Lower leg skin (tissue), 3 donors: ENCODE measurements around the gene UACA.

Experiments
- POLR2A ChIP-seq, 2 donors: fragments of 450-650 bp; IDR thresholded peaks; one replicate each; pipeline ENCODE4 v1.6.1; 2016 to 2017; ENCODE audit warnings: antibody characterized with exemption in 2 of 2, mild to moderate bottlenecking in 1 of 2, moderate library complexity in 1 of 2
- TF ChIP-seq, protein P1 (sequence below), 3 donors: fragments of 450-650 bp; IDR thresholded peaks; one replicate each; pipeline ENCODE4 v1.5.1; 2016; ENCODE audit warnings: antibody characterized with exemption in 3 of 3, mild to moderate bottlenecking in 3 of 3, moderate library complexity in 2 of 3

DNA sequence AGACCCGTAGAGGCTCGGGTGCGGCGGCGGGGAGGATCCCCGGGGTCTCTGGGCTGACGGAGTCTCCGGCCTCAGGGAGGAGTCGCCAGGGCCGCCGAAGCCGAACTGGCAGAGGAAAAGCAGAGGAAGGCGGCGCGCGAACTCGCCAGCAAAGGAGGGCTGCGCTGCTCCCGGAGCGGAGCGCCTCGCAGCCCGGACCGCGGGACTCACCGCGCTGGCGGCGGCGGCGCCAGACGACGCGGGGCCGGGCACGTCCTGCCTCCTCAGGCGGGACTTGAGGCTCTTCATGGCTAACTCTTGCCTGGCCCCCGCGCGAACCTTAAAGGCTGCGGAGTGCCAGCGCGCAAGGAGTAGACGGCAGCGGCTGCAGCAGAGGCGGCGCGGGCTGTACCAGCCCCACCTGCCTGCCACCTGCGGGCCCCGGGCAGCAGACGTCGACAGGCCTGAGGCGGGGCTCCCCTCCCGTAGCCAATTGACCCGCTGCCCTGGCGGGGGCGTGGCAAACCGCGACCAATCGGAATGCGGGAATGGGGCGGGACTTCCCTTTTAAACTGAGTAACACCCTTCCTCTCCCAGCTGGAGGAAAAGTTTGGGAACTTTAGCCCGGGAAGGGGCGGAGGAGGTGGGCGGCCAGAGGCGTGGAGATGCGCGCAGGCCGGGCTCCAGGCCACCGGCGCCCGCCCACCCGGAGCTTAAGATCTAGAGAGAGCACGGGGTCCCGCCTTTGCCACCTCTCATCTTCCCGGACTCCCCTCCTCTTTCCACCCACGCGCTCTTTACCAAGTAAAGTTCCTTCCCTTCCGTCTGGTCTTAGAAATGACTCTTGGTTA, at the start of gene UACA:
- TF ChIP-seq, protein P1, sequence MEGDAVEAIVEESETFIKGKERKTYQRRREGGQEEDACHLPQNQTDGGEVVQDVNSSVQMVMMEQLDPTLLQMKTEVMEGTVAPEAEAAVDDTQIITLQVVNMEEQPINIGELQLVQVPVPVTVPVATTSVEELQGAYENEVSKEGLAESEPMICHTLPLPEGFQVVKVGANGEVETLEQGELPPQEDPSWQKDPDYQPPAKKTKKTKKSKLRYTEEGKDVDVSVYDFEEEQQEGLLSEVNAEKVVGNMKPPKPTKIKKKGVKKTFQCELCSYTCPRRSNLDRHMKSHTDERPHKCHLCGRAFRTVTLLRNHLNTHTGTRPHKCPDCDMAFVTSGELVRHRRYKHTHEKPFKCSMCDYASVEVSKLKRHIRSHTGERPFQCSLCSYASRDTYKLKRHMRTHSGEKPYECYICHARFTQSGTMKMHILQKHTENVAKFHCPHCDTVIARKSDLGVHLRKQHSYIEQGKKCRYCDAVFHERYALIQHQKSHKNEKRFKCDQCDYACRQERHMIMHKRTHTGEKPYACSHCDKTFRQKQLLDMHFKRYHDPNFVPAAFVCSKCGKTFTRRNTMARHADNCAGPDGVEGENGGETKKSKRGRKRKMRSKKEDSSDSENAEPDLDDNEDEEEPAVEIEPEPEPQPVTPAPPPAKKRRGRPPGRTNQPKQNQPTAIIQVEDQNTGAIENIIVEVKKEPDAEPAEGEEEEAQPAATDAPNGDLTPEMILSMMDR (IDR thresholded peaks at IDR 0.05): no peak
- TF ChIP-seq POLR2A (IDR thresholded peaks at IDR 0.05): peak in 1 of 2 donors; percentile 88
